H9 (cell line): ENCODE results near the gene KLKB1. TPM values are rescaled to one million over a fixed set of nuclear protein-coding genes. Genes with fewer than 3 reads are reported as not detected.

Source experiments
- DNase-seq: peaks from one replicate; pipeline ENCODE4 v3.0.0-alpha.2; 2017
- H2AFZ ChIP-seq: one replicate; pipeline ENCODE4 v1.6.1; 2013; ENCODE audit warnings: mild to moderate bottlenecking, low read length, control low read depth, moderate library complexity
- H2AK5ac ChIP-seq: 2 replicates; pipeline ENCODE4 v1.6.1; 2013; ENCODE audit warnings: low read length, control low read depth, mixed read lengths; ENCODE audit not compliant: insufficient read length
- H2BK120ac ChIP-seq: one replicate; pipeline ENCODE4 v1.6.1; 2013; ENCODE audit warnings: low read depth, mild to moderate bottlenecking, low read length, control low read depth, inconsistent platforms; ENCODE audit not compliant: poor library complexity, severe bottlenecking
- H2BK12ac ChIP-seq: 2 replicates; pipeline ENCODE4 v1.6.1; 2013; ENCODE audit warnings: low read length, control low read depth, mixed read lengths, low read depth; ENCODE audit not compliant: insufficient read length
- H2BK15ac ChIP-seq: 2 replicates; pipeline ENCODE4 v1.6.1; 2013; ENCODE audit warnings: low read depth, low read length, control low read depth
- H2BK20ac ChIP-seq: one replicate; pipeline ENCODE4 v1.6.1; 2013; ENCODE audit warnings: low read depth, mild to moderate bottlenecking, low read length, control low read depth, inconsistent platforms; ENCODE audit not compliant: poor library complexity, severe bottlenecking
- H2BK5ac ChIP-seq: 2 replicates; pipeline ENCODE4 v1.6.1; 2013; ENCODE audit warnings: low read length, control low read depth, mixed read lengths; ENCODE audit not compliant: insufficient read length
- H3K14ac ChIP-seq: 2 replicates; pipeline ENCODE4 v1.6.1; 2013; ENCODE audit warnings: low read length, control low read depth; ENCODE audit not compliant: insufficient read depth
- H3K18ac ChIP-seq: 2 replicates; pipeline ENCODE4 v1.6.1; 2013; ENCODE audit warnings: low read depth, mild to moderate bottlenecking, mixed read lengths, low read length, control low read depth; ENCODE audit not compliant: insufficient read length
- H3K23ac ChIP-seq: 2 replicates; pipeline ENCODE4 v1.6.1; 2013; ENCODE audit warnings: low read length, control low read depth, mixed read lengths, low read depth; ENCODE audit not compliant: insufficient read length
- H3K23me2 ChIP-seq: 2 replicates; pipeline ENCODE4 v1.6.1; 2013; ENCODE audit warnings: low read depth, mild to moderate bottlenecking, mixed read lengths, low read length, control low read depth; ENCODE audit not compliant: insufficient read length, poor library complexity, severe bottlenecking
- H3K27ac ChIP-seq: 2 replicates; pipeline ENCODE4 v1.5.1; 2013; ENCODE audit warnings: low read length, control low read depth, mixed read lengths, low read depth; ENCODE audit not compliant: insufficient read length
- H3K27me3 ChIP-seq: 2 replicates; pipeline ENCODE4 v1.6.1; 2013; ENCODE audit warnings: low read length, control low read depth, inconsistent platforms; ENCODE audit not compliant: insufficient read depth
- H3K4ac ChIP-seq: 2 replicates; pipeline ENCODE4 v1.6.1; 2013; ENCODE audit warnings: low read depth, mild to moderate bottlenecking, control low read depth, inconsistent platforms, low read length, moderate library complexity
- H3K4me1 ChIP-seq: 2 replicates; pipeline ENCODE4 v1.6.1; 2013; ENCODE audit warnings: low read length, control low read depth, inconsistent platforms; ENCODE audit not compliant: insufficient read depth
- H3K4me2 ChIP-seq: 2 replicates; pipeline ENCODE4 v1.6.1; 2013; ENCODE audit warnings: low read length, control low read depth, mixed read lengths; ENCODE audit not compliant: insufficient read length, insufficient read depth
- H3K56ac ChIP-seq: 2 replicates; pipeline ENCODE4 v1.6.1; 2013; ENCODE audit warnings: low read depth, mild to moderate bottlenecking, mixed read lengths, low read length, control low read depth; ENCODE audit not compliant: insufficient read length
- H3K79me1 ChIP-seq: 2 replicates; pipeline ENCODE4 v1.6.1; 2013; ENCODE audit warnings: low read depth, mild to moderate bottlenecking, moderate library complexity, low read length, control low read depth, inconsistent platforms; ENCODE audit not compliant: insufficient read depth, poor library complexity, severe bottlenecking
- H3K79me2 ChIP-seq: 2 replicates; pipeline ENCODE4 v1.6.1; 2013; ENCODE audit warnings: low read length, control low read depth, inconsistent platforms; ENCODE audit not compliant: insufficient read depth
- H3K9ac ChIP-seq: 2 replicates; pipeline ENCODE4 v1.6.1; 2013; ENCODE audit warnings: low read length, control low read depth, mixed read lengths; ENCODE audit not compliant: insufficient read length; ENCODE audit errors: extremely low read depth
- H3K9me3 ChIP-seq: one replicate; pipeline ENCODE4 v1.6.1; 2013; ENCODE audit warnings: low read depth, low read length, inconsistent platforms; ENCODE audit not compliant: control insufficient read depth
- H3T11ph ChIP-seq: one replicate; pipeline ENCODE4 v1.6.1; 2013; ENCODE audit warnings: mild to moderate bottlenecking, low read length, control low read depth, inconsistent platforms
- H4K20me1 ChIP-seq: one replicate; pipeline ENCODE4 v1.6.1; 2013; ENCODE audit not compliant: control insufficient read depth, insufficient read length, insufficient read depth
- H4K5ac ChIP-seq: 2 replicates; pipeline ENCODE4 v1.6.1; 2013; ENCODE audit warnings: low read depth, mild to moderate bottlenecking, mixed read lengths, low read length, control low read depth; ENCODE audit not compliant: insufficient read length
- H4K8ac ChIP-seq: replicated peaks from 2 replicates; pipeline ENCODE4 v1.6.1; 2013; ENCODE audit warnings: low read length, control low read depth, mixed read lengths, low read depth; ENCODE audit not compliant: insufficient read length
- H4K91ac ChIP-seq: 2 replicates; pipeline ENCODE4 v1.6.1; 2013; ENCODE audit warnings: low read depth, mild to moderate bottlenecking, moderate library complexity, mixed read lengths, low read length, control low read depth; ENCODE audit not compliant: insufficient read length
- H3K27ac Mint-ChIP-seq, 3 experiments: 2 replicates in 2 of 3; 3 replicates in 1 of 3; pipeline ENCODE4 v1.8.0; 2020 to 2021; ENCODE audit warnings: mixed read lengths in 3 of 3, mild to moderate bottlenecking in 1 of 3, moderate library complexity in 1 of 3
- H3K27me3 Mint-ChIP-seq: 2 replicates; pipeline ENCODE4 v1.8.0; 2021; ENCODE audit warnings: low read depth, mild to moderate bottlenecking, moderate library complexity, mixed read lengths
- H3K36me3 Mint-ChIP-seq, 3 experiments: 2 replicates in 2 of 3; 3 replicates in 1 of 3; pipeline ENCODE4 v1.8.0; 2020 to 2021; ENCODE audit warnings: low read depth in 3 of 3, mixed read lengths in 3 of 3; ENCODE audit not compliant: insufficient read depth in 1 of 3
- H3K4me1 Mint-ChIP-seq, 2 experiments: 2 replicates each; pipeline ENCODE4 v1.8.0; 2020; ENCODE audit warnings: mixed read lengths in 2 of 2
- H3K4me3 Mint-ChIP-seq, 2 experiments: 2 replicates in 1 of 2; 3 replicates in 1 of 2; pipeline ENCODE4 v1.8.0; 2020 to 2021; ENCODE audit warnings: mild to moderate bottlenecking in 2 of 2, mixed read lengths in 2 of 2, moderate library complexity in 1 of 2
- H3K9me3 Mint-ChIP-seq, 2 experiments: 2 replicates in 1 of 2; 3 replicates in 1 of 2; pipeline ENCODE4 v1.8.0; 2020; ENCODE audit warnings: mild to moderate bottlenecking in 2 of 2, mixed read lengths in 2 of 2, moderate library complexity in 1 of 2
- total RNA-seq: library from RNA; stranded (reverse); gene quantifications from 2 replicates; pipeline ENCODE4 v1.2.1, GENCODE V29; 2021
- TF ChIP-seq, protein P1 (sequence below): fragments of 200-600 bp; sonication (generic); conservative IDR thresholded peaks from 3 replicates; pipeline ENCODE4 v1.8.0; 2021; ENCODE audit warnings: antibody characterized with exemption, mild to moderate bottlenecking

KLKB1 gene
- total RNA-seq, 1 experiment from 2014 or later, result 21.8 TPM

DNA sequence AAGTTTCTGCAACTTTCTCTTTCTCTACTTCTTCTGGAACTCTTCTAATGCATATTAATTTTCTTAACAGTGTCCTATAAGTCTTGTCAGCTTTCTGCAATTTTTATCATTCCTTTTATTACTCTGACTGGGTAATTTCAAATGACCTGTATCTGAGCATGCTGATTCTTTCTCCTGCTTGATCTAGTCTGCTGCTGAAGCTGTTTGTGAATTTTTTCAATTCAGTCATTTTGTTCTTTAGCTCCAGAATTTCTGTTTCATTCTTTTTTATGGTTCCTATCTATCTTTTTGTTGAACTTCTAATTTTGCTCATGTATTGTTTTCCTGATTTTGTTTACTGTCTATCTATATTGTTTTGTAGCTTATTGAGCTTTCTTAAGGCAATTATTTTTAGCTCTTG, 1.5 kb upstream of the KLKB1 start:
- Mint-ChIP-seq H3K27ac (peak overlapping the region in 2 of 3 experiments; percentile 32 to 40; a peak in 2 of 7 replicates), H3K27me3 (peaks cover 8% of the 10 kb centered on the region), H3K4me1 (peaks cover 14 to 34% of the 10 kb centered on the region in 2 experiments), H3K4me3 (no peak overlapping the region), H3K9me3 (peaks cover 34 to 39% of the 10 kb centered on the region in 2 experiments), H3K36me3 (peaks cover 29 to 46% (median 32%) of the 10 kb centered on the region in 3 experiments)
- Histone ChIP-seq H3K23me2 (no peaks in the 10 kb centered on the region), H3K27ac (no peak overlapping the region), H4K5ac (no peak overlapping the region), H3K79me2 (no peaks in the 10 kb centered on the region), H2BK12ac (no peak overlapping the region), H2AFZ (no peak overlapping the region), H3K56ac (no peak overlapping the region), H3K4me2 (no peak overlapping the region), H2BK5ac (no peak overlapping the region), H4K8ac (no peak overlapping the region), H3K23ac (no peak overlapping the region), H3T11ph (no peak overlapping the region), H3K79me1 (no peaks in the 10 kb centered on the region), H3K4me1 (no peaks in the 10 kb centered on the region; the same call in 1 of the 2 replicates), H2BK15ac (no peak overlapping the region), H3K4ac (no peak overlapping the region), H3K27me3 (no peaks in the 10 kb centered on the region), H4K91ac (no peak overlapping the region), H2BK20ac (no peak overlapping the region), H3K18ac (no peak overlapping the region), H2BK120ac (no peak overlapping the region), H3K9ac (no peak overlapping the region), H3K14ac (no peak overlapping the region), H2AK5ac (no peak overlapping the region), H4K20me1 (no peaks in the 10 kb centered on the region), H3K9me3 (peaks cover 25% of the 10 kb centered on the region)
- TF ChIP-seq, protein P1, sequence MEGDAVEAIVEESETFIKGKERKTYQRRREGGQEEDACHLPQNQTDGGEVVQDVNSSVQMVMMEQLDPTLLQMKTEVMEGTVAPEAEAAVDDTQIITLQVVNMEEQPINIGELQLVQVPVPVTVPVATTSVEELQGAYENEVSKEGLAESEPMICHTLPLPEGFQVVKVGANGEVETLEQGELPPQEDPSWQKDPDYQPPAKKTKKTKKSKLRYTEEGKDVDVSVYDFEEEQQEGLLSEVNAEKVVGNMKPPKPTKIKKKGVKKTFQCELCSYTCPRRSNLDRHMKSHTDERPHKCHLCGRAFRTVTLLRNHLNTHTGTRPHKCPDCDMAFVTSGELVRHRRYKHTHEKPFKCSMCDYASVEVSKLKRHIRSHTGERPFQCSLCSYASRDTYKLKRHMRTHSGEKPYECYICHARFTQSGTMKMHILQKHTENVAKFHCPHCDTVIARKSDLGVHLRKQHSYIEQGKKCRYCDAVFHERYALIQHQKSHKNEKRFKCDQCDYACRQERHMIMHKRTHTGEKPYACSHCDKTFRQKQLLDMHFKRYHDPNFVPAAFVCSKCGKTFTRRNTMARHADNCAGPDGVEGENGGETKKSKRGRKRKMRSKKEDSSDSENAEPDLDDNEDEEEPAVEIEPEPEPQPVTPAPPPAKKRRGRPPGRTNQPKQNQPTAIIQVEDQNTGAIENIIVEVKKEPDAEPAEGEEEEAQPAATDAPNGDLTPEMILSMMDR, result no peak
- DNase-seq, result no peak
